GM21825 (cell line): ENCODE results near the gene PABPC1L.
"Not testable (repeated sequence)": the region's sequence is repeated elsewhere in the genome, so short reads cannot be mapped to it uniquely, and the experiment has no call there.

Experiments
- ATAC-seq: cut with Tn5 transposase; IDR thresholded peaks from one replicate; pipeline ENCODE4 v1.9.1; 2021; ENCODE audit warnings: mild to moderate bottlenecking, moderate library complexity; ENCODE audit not compliant: unreplicated experiment

PABPC1L gene

GRCh38 chr20:44909872-44910689, at the start of gene PABPC1L:
TSS of gene PABPC1L (plus strand) at chr20:44910060. CDS start at chr20:44910144, 84 bp downstream.
- peak; percentile 80 for ATAC-seq

GRCh38 chr20:44861531-44862006, 48.3 kb upstream of the PABPC1L start:
- ATAC-seq = no peak

DNA sequence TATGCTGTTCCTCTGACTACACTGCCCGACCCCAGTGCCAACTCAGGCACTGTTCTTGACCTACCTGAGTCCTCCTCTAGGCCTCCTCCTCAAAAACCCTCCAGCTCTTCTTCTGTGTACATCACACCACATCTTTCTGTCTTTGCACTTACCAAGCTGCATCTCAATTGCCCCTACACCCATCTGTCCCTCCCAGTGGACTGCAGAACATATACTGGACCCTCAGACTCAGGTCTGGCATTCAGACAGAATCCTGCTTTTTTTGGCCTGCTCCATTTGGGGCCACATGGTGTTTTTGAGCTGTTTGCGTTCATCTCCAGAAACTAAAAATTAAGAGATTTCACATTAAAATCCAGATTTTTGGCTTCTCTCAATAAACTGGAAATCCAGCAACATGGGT, 47.6 kb upstream of the PABPC1L start:
- ATAC-seq = no peak

DNA sequence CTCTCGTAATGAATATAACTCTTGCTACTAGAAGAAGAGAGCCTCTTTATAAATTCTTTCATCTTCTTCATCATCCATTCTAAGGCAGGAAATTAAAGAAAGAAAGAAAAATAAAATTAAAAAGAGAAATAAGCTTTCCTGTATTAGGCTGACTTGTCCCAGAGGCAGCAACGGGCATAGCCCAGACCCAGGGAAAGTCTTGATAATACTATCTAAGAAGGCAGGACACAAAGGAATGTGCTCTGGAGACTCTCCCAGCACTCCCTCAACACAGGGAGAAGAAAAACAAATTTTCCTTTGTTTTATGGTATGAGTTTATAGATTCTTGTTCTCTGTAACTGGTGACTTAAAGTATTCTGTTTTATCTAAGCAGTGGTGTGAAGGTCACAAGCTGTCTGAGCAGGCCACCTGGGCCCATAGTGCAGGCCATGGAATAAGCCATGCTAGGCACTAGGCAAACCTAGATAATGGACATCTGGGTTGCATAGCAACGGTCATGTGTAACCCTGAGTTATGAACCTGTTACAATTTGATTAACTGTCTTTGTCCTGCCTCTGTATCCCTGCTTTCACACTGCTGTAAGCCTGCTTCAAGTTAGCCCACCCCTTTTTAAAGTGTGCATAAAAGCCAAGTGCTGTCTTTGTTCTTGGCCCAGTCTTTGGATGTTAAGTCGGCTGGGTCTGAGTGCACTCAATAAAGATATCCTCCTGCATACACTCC, 46.3 kb upstream of the PABPC1L start:
- ATAC-seq = not testable (repeated sequence)

GRCh38 chr20:44864493-44864892, 45.4 kb upstream of the PABPC1L start:
- ATAC-seq = not testable (repeated sequence)

GRCh38 chr20:44866703-44867335, 43.0 kb upstream of the PABPC1L start:
- no peak for ATAC-seq

DNA sequence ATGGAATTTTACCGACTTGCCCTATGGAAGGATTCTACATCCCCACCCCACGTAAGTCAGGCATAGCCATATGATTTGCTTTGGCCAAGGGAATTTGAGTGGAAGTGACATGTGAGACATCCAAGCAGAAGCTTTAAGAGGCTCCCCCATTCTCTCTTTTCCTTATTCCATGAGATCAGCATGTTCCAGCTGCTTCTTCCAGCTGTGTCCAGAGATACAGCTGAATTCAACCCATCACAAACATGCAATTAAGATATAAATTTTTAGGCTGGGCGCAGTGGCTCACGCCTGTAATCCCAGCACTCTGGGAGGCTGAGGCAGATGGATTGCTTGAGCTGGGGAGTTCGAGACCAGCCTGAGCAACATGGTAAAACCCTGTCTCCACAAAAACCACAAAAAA, 40.4 kb upstream of the PABPC1L start:
- no peak for ATAC-seq

DNA sequence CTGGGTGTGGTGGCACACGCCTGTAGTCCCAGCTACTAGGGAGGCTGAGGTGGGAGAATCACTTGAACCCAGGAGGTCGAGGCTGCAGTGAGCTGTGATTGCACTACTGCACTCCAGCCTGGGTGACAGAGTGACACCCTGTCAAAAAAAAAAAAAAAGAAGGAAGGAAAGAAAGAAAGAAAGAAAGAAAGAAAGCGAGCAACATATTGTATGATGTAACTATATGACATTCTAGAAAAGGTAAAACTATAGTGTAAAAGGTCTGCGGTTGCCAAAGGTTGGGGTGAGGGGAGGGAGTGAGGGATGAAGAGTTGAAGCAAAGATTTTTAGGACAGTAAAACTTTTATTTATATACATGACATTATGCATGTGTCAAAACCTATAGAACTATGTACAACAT, 27.5 kb upstream of the PABPC1L start:
- ATAC-seq = not testable (repeated sequence)

DNA sequence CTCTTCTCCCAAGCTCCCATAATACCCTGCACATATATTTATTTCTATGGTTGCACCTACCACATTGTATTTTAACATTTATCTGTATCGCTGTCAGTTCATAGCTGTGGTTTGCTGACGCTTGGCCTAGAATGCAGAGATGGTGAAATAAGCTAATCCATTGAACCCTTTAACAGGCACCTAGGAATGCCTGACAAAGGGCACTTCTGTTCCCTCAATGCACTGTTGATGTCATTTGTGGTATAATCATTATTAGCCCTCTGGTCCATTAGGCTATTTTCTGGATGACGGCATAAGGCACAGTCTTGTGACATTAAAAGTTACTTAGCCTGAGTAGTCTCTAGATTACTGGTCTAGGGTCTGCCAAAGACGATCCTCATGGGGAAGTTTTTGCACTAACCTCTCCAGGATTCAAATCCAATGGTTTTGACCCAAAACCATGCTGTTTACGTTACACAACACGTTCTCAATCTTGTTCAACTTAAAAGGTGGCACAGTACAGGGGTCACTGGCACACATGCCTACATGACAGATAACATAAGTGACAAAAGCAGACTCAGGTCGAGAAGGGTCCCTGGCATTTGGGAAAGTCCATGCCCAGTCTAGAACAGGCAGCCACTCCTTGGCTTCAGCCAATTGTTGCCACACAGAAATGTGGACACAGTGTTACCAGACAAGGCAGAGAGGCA, 26.5 kb upstream of the PABPC1L start:
- ATAC-seq = no peak

- ATAC-seq = no peak
These were observed 24.9 kb upstream of the PABPC1L start for GRCh38 chr20:44884907-44885391.

- ATAC-seq = peak; percentile 91
These were observed 24.2 kb upstream of the PABPC1L start, which contains the start of gene YWHAB for GRCh38 chr20:44885392-44886265. TSS of gene YWHAB (plus strand) at chr20:44885705. CDS start at chr20:44901534, 15,829 bp downstream.

DNA sequence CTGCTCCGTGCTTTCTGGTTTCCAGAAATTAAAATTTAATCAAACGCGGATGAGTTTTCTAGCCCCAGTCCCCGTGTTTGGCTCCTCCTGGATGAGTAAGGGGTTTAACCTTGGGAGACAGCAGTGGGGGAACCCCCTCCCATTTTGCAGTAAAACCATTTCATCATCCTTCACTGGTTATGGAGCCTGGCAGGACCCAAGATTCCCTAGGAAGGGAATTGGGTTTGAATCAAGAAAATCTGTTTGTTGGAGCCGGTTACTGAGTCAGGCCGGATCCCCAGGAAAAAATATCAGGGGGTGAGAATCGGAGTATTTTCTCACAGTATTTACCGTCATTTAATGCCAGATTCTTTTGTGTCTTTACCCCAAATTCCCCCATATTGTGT, 23.6 kb upstream of the PABPC1L start:
- no peak for ATAC-seq

DNA sequence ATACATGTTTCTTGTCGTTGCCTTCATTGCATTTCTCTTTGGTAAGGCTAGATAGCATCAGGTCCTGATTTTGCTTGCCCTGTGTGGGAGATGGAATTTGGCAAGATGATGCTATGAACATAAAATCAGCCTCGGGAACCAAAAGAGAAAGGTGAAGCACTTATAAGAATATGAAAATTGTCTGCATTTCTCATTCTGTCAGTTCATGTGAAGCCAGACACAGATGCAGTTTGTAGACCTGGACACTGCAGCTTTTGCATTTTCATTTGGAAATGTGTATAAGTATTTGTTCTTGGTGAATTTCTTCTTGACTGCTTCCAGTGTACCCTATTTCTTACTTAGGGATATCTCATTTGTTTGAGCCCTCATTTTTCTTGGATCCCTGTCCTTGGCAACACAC, 23.0 kb upstream of the PABPC1L start:
- no peak for ATAC-seq

DNA sequence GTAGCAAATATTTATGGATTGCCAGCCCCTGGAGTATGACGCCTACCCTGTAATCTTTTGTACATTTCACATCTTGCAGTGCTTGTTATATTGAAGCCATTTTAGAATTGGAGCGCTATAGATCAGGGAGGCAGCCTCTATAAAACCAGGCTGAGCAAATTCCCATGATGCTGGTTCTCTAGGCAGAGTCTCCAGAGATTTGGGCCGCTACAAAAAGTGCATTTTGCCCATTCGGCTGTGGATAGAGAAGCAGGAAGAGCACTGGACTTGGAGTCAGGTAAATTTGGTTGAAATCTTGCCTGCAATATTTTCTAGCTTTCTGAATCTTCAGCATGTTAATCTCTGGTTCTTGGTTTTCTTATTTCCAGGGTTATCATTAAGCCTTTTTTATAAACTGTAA, 22.4 kb upstream of the PABPC1L start:
- no peak for ATAC-seq

- ATAC-seq = no peak
These were observed 21.4 kb upstream of the PABPC1L start for GRCh38 chr20:44888226-44889103.

- ATAC-seq = no peak
These were observed 18.0 kb upstream of the PABPC1L start for GRCh38 chr20:44891826-44892225.

GRCh38 chr20:44894959-44895358, 14.9 kb upstream of the PABPC1L start:
- ATAC-seq = no peak

GRCh38 chr20:44896583-44896982, 13.3 kb upstream of the PABPC1L start:
- ATAC-seq = no peak

DNA sequence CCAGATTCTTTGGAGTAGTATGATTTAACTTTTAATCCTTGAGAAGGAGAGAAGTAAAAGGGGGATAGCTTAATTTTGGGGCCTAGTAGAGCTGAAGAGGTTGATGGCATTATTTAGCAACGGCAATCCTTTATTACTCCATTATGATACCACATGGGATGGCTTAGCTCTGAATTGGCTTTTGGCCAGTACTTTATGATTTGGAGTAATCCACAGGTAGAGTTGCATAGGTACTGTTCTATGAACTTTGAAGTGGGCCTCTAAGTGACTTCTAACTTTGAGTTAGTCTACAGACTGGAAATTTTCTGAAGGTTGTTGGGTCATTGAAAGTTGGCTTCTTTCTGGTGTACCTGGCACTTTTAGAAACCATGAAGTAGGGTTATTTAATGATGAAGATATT, 12.7 kb upstream of the PABPC1L start:
- no peak for ATAC-seq
